Measurements from ENCODE around the gene NCAM1. TPM values are rescaled to one million over a fixed set of nuclear protein-coding genes. Genes with fewer than 3 reads are reported as not detected.

The NCAM1 gene
- polyA plus RNA-seq, 1 donor (not counting 4 experiments of a cell fraction or from before 2014, with no cell fraction given) = 0.04 TPM

DNA sequence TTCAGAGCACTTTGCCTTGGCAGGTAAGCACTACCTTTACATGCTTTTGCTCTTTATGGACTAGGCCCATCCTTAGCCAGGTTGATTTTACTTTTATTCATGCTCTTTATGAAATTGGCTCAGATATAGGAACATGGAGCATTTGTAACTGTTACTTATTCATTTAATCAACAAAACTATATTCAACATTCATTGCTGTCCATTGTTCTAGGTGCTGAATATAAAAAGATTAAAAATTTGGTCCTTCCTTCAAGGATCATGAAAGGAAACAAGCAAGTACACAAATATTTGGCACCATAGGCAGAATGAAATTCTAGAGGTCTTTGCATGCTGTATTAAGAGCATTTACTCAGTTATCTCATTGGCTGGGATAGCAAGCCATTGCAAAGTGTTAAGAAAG is 191.3 kb downstream of the NCAM1 start:
- Histone ChIP-seq H4K20me1 (ENCODE audit: control insufficient read depth, extremely low read depth, insufficient read depth, low read length) (no peaks in the 10 kb centered on the region), H3K27me3 (ENCODE audit: control insufficient read depth, extremely low read depth, insufficient read depth, low read length) (no peaks in the 10 kb centered on the region), H3K9ac (ENCODE audit: control insufficient read depth, extremely low read depth, insufficient read depth, low read length) (no peak overlapping the region), H2AFZ (ENCODE audit: control insufficient read depth, low read length) (no peak overlapping the region), H3K9me3 (ENCODE audit: control insufficient read depth, low read depth, low read length) (no peaks in the 10 kb centered on the region), H3K4me2 (ENCODE audit: control insufficient read depth, extremely low read depth, insufficient read depth, low read depth, low read length) (no peak overlapping the region), H3K79me2 (ENCODE audit: control insufficient read depth, insufficient read depth, low read length) (no peaks in the 10 kb centered on the region), H3K36me3 (ENCODE audit: control insufficient read depth in 2 of 2, extremely low read depth in 1 of 2, insufficient read depth in 2 of 2, low read length in 2 of 2) (no peaks in the 10 kb centered on the region), H3K4me3 (ENCODE audit: control insufficient read depth in 2 of 3, extremely low read depth in 1 of 3, insufficient read depth in 2 of 3, low read depth in 1 of 3, low read length in 3 of 3) (no peak overlapping the region), H3K4me1 (ENCODE audit: control insufficient read depth, extremely low read depth, insufficient read depth, low read length) (no peaks in the 10 kb centered on the region), H3K27ac (ENCODE audit: control insufficient read depth, insufficient read depth, low read length) (no peak overlapping the region), H3K9me1 (ENCODE audit: control insufficient read depth, extremely low read depth, insufficient read depth, low read length) (no peaks in the 10 kb centered on the region)
- DNase-seq (ENCODE audit: low read depth, low spot score) (no peak), FAIRE-seq (no peak)
- TF ChIP-seq CTCF (optimal IDR thresholded peaks at IDR 0.05 in 1 of 3, IDR thresholded peaks at IDR 0.05 in 1 of 3, conservative IDR thresholded peaks at IDR 0.05 in 1 of 3; ENCODE audit: extremely low read depth in 1 of 3, insufficient read depth in 2 of 3, low read length in 3 of 3) = no peak
- TF ChIP-seq EZH2 (IDR thresholded peaks at IDR 0.05; ENCODE audit: low read length) = no peak
- dilution Hi-C loops (cut with MboI; ENCODE audit: extremely low pct_ligation_motif_present, low sequenced_read_pairs) = no loop called here

DNA sequence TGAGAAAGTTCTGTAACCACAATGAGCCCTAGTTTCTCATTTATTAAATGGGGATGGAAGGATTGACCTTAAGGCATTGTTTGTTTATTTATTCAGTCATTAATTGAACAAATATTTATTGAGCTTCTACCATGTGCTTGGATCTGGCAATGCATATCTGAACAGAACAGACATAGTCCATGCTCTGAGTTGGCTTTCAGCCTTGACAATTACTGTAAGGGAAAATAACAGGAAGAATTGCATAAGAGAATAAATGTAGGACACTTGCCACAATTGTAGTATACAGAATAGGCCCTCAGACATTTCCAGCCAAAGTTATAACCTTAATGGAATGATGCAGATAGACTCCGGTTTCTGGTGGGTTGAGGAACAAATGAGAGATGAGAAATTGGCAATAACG is 192.6 kb downstream of the NCAM1 start:
- H3K9me1 ChIP-seq (ENCODE audit: control insufficient read depth, extremely low read depth, insufficient read depth, low read length) = no peaks in the 10 kb centered on the region
- H3K79me2 ChIP-seq (ENCODE audit: control insufficient read depth, insufficient read depth, low read length) = no peaks in the 10 kb centered on the region
- no peaks in the 10 kb centered on the region for H4K20me1 ChIP-seq (ENCODE audit: control insufficient read depth, extremely low read depth, insufficient read depth, low read length)
- H3K27me3 ChIP-seq (ENCODE audit: control insufficient read depth, extremely low read depth, insufficient read depth, low read length) = no peaks in the 10 kb centered on the region
- no peak overlapping the region for H3K4me2 ChIP-seq (ENCODE audit: control insufficient read depth, extremely low read depth, insufficient read depth, low read depth, low read length)
- no peak overlapping the region for H3K27ac ChIP-seq (ENCODE audit: control insufficient read depth, insufficient read depth, low read length)
- no peak overlapping the region for H3K4me3 ChIP-seq (ENCODE audit: control insufficient read depth in 2 of 3, extremely low read depth in 1 of 3, insufficient read depth in 2 of 3, low read depth in 1 of 3, low read length in 3 of 3)
- H3K36me3 ChIP-seq (ENCODE audit: control insufficient read depth in 2 of 2, extremely low read depth in 1 of 2, insufficient read depth in 2 of 2, low read length in 2 of 2) = no peaks in the 10 kb centered on the region
- TF ChIP-seq EZH2 (IDR thresholded peaks at IDR 0.05; ENCODE audit: low read length) (no peak), CTCF (optimal IDR thresholded peaks at IDR 0.05 in 1 of 3, IDR thresholded peaks at IDR 0.05 in 1 of 3, conservative IDR thresholded peaks at IDR 0.05 in 1 of 3; ENCODE audit: extremely low read depth in 1 of 3, insufficient read depth in 2 of 3, low read length in 3 of 3) (no peak)
- H3K4me1 ChIP-seq (ENCODE audit: control insufficient read depth, extremely low read depth, insufficient read depth, low read length) = no peaks in the 10 kb centered on the region
- H3K9me3 ChIP-seq (ENCODE audit: control insufficient read depth, low read depth, low read length) = no peaks in the 10 kb centered on the region
- no peak for FAIRE-seq
- dilution Hi-C loops (cut with MboI; ENCODE audit: extremely low pct_ligation_motif_present, low sequenced_read_pairs) = no loop called here
- H2AFZ ChIP-seq (ENCODE audit: control insufficient read depth, low read length) = no peak overlapping the region
- H3K9ac ChIP-seq (ENCODE audit: control insufficient read depth, extremely low read depth, insufficient read depth, low read length) = no peak overlapping the region
- DNase-seq (ENCODE audit: low read depth, low spot score) = no peak
